Keratinocyte (primary cell): ENCODE measurements around the gene CNTD1. TPM values are rescaled to one million over a fixed set of nuclear protein-coding genes. Genes with fewer than 3 reads are reported as not detected.
A peak's percentile ranks its signal among the peaks of the same experiment; 100 is the strongest.

Source experiments
- DNase-seq: peaks from one replicate; pipeline ENCODE4 v3.0.0-alpha.2; 2011; ENCODE audit warnings: low read depth, missing footprints, low spot score
- FAIRE-seq: peaks from 2 replicates; lab custom pipeline; 2011; peaks lifted over from hg19 to GRCh38; lab: Jason Lieb, UNC
- H2AFZ ChIP-seq: 2 replicates; pipeline ENCODE4 v1.6.0; 2012; ENCODE audit warnings: low read length, control low read depth, inconsistent platforms; ENCODE audit not compliant: control insufficient read depth
- H3K27ac ChIP-seq: 2 replicates; pipeline ENCODE4 v1.5.1; 2011; ENCODE audit warnings: low read length; ENCODE audit not compliant: control insufficient read depth, insufficient read depth
- H3K27me3 ChIP-seq: 3 replicates; pipeline ENCODE4 v1.6.0; 2011; ENCODE audit warnings: low read length; ENCODE audit not compliant: control insufficient read depth, insufficient read depth; ENCODE audit errors: extremely low read depth
- H3K36me3 ChIP-seq, 2 experiments: 2 replicates in 1 of 2; 3 replicates in 1 of 2; pipeline ENCODE4 v1.5.1; 2011; ENCODE audit warnings: low read length in 2 of 2, mild to moderate bottlenecking in 1 of 2; ENCODE audit not compliant: control insufficient read depth in 2 of 2, insufficient read depth in 2 of 2; ENCODE audit errors: extremely low read depth in 1 of 2
- H3K4me1 ChIP-seq: 3 replicates; pipeline ENCODE4 v1.5.1; 2011; ENCODE audit warnings: low read length; ENCODE audit not compliant: control insufficient read depth, insufficient read depth; ENCODE audit errors: extremely low read depth
- H3K4me2 ChIP-seq: 3 replicates; pipeline ENCODE4 v1.6.0; 2011; ENCODE audit warnings: low read depth, low read length; ENCODE audit not compliant: control insufficient read depth, insufficient read depth; ENCODE audit errors: extremely low read depth
- H3K4me3 ChIP-seq, 3 experiments: fragments of 200-600 bp in 1 of 3; sonication (generic) in 1 of 3; 2 replicates in 2 of 3; 3 replicates in 1 of 3; pipeline ENCODE4 v1.5.1; 2011 to 2016; ENCODE audit warnings: low read length in 3 of 3, mild to moderate bottlenecking in 3 of 3, control low read depth in 2 of 3, inconsistent platforms in 1 of 3, low read depth in 1 of 3, mixed read lengths in 1 of 3, mixed run types in 1 of 3, moderate library complexity in 1 of 3; ENCODE audit not compliant: control insufficient read depth in 2 of 3, insufficient read depth in 2 of 3; ENCODE audit errors: extremely low read depth in 1 of 3
- H3K79me2 ChIP-seq: 2 replicates; pipeline ENCODE4 v1.6.0; 2012; ENCODE audit warnings: low read length; ENCODE audit not compliant: control insufficient read depth, insufficient read depth
- H3K9ac ChIP-seq: 3 replicates; pipeline ENCODE4 v1.6.0; 2011; ENCODE audit warnings: low read length; ENCODE audit not compliant: control insufficient read depth, insufficient read depth; ENCODE audit errors: extremely low read depth
- H3K9me1 ChIP-seq: 3 replicates; pipeline ENCODE4 v1.6.0; 2011; ENCODE audit warnings: low read length; ENCODE audit not compliant: control insufficient read depth, insufficient read depth; ENCODE audit errors: extremely low read depth
- H3K9me3 ChIP-seq: 2 replicates; pipeline ENCODE4 v1.5.1; 2012; ENCODE audit warnings: low read depth, low read length; ENCODE audit not compliant: control insufficient read depth
- H4K20me1 ChIP-seq: 3 replicates; pipeline ENCODE4 v1.6.0; 2011; ENCODE audit warnings: low read length; ENCODE audit not compliant: control insufficient read depth, insufficient read depth; ENCODE audit errors: extremely low read depth
- CTCF ChIP-seq, 3 experiments: IDR thresholded peaks in 1 of 3; conservative IDR thresholded peaks in 1 of 3; optimal IDR thresholded peaks in 1 of 3; 2 replicates in 2 of 3; 3 replicates in 1 of 3; pipeline versions ENCODE3 to v1.5.1; 2011; ENCODE audit warnings: low read length in 3 of 3, mild to moderate bottlenecking in 3 of 3, moderate library complexity in 2 of 3, control low read depth in 1 of 3, inconsistent platforms in 1 of 3; ENCODE audit not compliant: insufficient read depth in 2 of 3; ENCODE audit errors: extremely low read depth in 1 of 3
- EZH2 ChIP-seq: IDR thresholded peaks from one replicate; pipeline ENCODE4 v1.6.1; 2012; ENCODE audit warnings: inconsistent platforms, mild to moderate bottlenecking, low read length, moderate library complexity
- dilution Hi-C: fragments of 300-500 bp; cut with MboI; formaldehyde crosslinking; loops from one replicate; pipeline ENCODE4 v1.7.0; 2020; ENCODE audit warnings: low sequenced_read_pairs; ENCODE audit not compliant: extremely low pct_ligation_motif_present
- polyA plus RNA-seq, 5 experiments: library from polyadenylated mRNA; depleted of rRNA in 3 of 5; stranded (reverse) in 3 of 5; stranded (forward) in 1 of 5; unstranded in 1 of 5; fragments of >200 nt; gene quantifications; 1 replicate in 1 of 5; 2 replicates in 3 of 5; 3 replicates in 1 of 5; pipeline versions ENCODE4 v1.2.1 to v1.2.3, GENCODE V29; 2011 to 2012; ENCODE audit warnings: missing spikeins in 2 of 5, low read depth in 1 of 5, low replicate concordance in 1 of 5

The CNTD1 gene
- polyA plus RNA-seq, 1 donor (not counting 4 experiments of a cell fraction or from before 2014, with no cell fraction given) = not detected

GRCh38 chr17:42797067-42798007 is 1.3 kb upstream of the CNTD1 start:
- Histone ChIP-seq H3K27ac (no peak overlapping the region), H2AFZ (no peak overlapping the region), H3K4me3 (peak overlapping the region; percentile 79 to 90 (median 84)), H3K79me2 (peaks cover 4% of the 10 kb centered on the region), H3K27me3 (no peaks in the 10 kb centered on the region), H3K9me3 (no peaks in the 10 kb centered on the region), H3K4me1 (peaks cover 14% of the 10 kb centered on the region), H3K4me2 (peak overlapping the region; percentile 68), H3K9me1 (no peaks in the 10 kb centered on the region), H3K36me3 (peaks cover 0 to 5% of the 10 kb centered on the region in 2 experiments), H4K20me1 (no peaks in the 10 kb centered on the region), H3K9ac (peak overlapping the region; percentile 85)
- dilution Hi-C loops = no loop called here
- TF ChIP-seq EZH2 = no peak
- TF ChIP-seq CTCF (optimal IDR thresholded peaks at IDR 0.05 in 1 of 3, IDR thresholded peaks at IDR 0.05 in 1 of 3, conservative IDR thresholded peaks at IDR 0.05 in 1 of 3; ENCODE audit: extremely low read depth in 1 of 3, insufficient read depth in 2 of 3, low read length in 3 of 3) = no peak
- no peak for FAIRE-seq
- DNase-seq = no peak

- no peaks in the 10 kb centered on the region for H3K9me3 ChIP-seq
- no peaks in the 10 kb centered on the region for H4K20me1 ChIP-seq
- dilution Hi-C loops = no loop called here
- H3K9ac ChIP-seq = peak overlapping the region; percentile 85
- peak overlapping the region; percentile 51 for H3K27ac ChIP-seq
- no peaks in the 10 kb centered on the region for H3K9me1 ChIP-seq
- H3K36me3 ChIP-seq = peaks cover 0 to 5% of the 10 kb centered on the region in 2 experiments
- peak overlapping the region; percentile 79 to 90 (median 84) for H3K4me3 ChIP-seq
- peaks cover 14% of the 10 kb centered on the region for H3K4me1 ChIP-seq
- DNase-seq = no peak
- H2AFZ ChIP-seq = peak overlapping the region; percentile 97
- H3K79me2 ChIP-seq = peaks cover 4% of the 10 kb centered on the region
- peak overlapping the region; percentile 68 for H3K4me2 ChIP-seq
- H3K27me3 ChIP-seq = no peaks in the 10 kb centered on the region
- TF ChIP-seq CTCF (optimal IDR thresholded peaks at IDR 0.05 in 1 of 3, IDR thresholded peaks at IDR 0.05 in 1 of 3, conservative IDR thresholded peaks at IDR 0.05 in 1 of 3; ENCODE audit: extremely low read depth in 1 of 3, insufficient read depth in 2 of 3, low read length in 3 of 3) (no peak), EZH2 (no peak)
- no peak for FAIRE-seq
Observed at GRCh38 chr17:42798011-42798382, 664 bp upstream of the CNTD1 start.
